GM21390 (cell line): ENCODE measurements around the gene ZNF341.
"Not testable (repeated sequence)": the region's sequence is repeated elsewhere in the genome, so short reads cannot be mapped to it uniquely, and the experiment has no call there.

Source experiments
- ATAC-seq: cut with Tn5 transposase; IDR thresholded peaks from one replicate; pipeline ENCODE4 v1.9.1; 2021; ENCODE audit not compliant: unreplicated experiment

The ZNF341 gene

DNA sequence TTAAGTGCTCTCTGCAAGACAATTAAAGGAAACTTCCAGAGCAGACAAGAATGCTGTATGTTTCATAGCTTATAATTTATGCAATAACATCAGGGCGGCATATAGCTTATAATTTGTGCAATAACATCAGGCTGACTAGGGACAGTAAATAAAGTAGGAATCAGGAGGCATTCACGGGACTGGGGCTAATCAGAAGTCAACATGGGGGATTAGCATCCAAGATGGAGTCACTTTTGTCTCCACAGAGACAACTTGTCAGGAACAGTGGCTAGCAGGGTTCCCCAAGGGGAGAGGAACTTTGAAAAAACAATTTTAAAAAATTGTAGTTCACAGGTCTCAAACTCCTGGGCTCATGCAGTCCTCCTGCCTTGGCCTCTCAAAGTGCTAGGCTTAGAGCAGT lies 3.3 kb upstream of the ZNF341 start:
- ATAC-seq, result no peak

DNA sequence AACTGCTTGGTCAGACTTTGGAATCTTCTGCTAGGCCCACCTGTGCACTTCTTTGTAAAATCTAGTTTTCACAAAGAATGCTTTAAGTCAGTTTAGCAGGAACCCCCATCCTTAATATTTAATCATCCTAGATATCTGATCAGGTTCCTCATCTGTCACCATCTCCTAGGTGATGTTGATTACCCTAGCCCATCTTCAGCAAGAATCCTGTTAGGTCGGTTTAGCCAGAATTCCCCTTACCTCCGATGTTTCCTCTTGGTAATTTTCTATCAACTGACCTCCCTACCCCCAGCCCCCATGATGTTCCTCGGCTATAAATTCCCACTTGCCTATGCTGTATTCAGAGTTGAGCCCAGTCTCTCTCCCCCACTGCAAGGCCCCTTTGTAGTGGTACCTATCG lies 2.7 kb upstream of the ZNF341 start:
- no peak for ATAC-seq

DNA sequence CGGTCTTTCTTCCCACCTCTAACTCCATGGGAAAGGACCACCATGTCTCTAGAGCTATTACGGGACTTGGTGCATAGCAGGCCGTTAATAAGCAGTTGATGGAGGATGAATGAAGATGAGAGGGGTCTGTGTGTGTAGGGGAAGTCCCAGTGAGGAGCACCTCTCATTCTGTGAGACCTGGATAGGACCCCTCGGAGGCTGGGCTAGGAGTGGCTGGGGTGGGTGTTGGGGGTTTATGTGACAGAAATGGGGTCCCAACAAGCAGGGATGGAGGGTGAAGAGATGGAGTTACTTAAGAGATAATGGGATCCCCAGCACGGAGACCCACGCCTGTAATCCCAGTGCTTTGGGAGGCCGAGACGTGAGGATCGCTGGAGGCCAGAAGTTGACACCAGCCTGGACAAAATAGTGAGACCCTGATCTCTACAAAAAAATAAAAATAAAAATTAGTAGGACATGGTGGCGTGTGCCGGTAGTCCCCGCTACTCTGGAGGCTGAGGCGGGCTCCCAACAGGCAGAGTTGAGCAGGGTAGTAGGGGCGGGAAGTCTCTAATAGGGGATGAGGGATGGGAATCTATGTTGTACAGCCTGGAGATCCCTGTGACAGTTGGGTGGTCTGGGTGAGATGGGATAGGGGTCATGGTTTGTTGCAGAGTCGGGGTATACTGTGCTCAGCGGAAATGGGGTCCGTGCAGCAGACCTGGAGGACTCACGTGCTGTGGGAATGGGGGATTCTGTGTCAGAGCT lies 677 bp upstream of the ZNF341 start:
- ATAC-seq, result no peak

DNA sequence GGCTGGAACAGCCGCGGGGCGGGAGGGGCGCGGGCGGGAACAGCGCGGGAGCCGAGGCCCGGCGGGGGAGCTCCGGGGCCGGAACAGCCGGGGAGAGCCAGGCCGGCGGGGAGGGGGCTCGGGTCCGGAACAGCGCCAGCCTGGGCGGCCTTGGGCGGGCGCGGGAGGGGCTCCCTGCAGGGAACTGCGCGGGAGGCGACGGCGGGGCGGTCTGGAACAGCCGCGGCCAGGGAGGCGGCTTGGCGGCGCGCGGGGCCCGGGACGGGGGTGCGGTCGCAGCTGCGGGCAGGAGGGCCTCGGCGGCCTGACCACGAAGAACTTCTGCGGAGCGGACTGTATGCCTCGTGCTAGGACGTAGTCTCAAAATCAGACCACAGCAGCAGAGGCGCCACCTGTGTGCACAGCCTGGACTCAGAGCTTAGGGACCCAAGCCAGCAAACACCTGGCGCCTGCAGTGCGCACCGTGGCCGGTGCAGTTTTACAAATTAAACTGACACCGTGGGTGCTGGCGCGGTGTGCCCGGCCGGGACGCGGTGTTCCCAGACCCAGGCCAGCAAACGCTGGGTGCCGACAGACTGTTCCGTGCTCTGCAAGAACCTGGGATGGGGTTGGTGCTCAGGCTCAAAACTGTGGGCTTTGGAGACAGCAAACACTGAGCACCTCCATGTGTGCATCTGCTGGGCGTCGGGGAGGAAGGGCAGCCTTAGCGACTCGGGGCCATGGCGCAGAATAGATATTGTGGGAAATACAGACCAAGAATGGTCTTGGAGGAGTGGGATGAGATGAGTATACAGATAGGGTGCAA lies 572 bp downstream of the ZNF341 start:
- peak; percentile 51 for ATAC-seq

DNA sequence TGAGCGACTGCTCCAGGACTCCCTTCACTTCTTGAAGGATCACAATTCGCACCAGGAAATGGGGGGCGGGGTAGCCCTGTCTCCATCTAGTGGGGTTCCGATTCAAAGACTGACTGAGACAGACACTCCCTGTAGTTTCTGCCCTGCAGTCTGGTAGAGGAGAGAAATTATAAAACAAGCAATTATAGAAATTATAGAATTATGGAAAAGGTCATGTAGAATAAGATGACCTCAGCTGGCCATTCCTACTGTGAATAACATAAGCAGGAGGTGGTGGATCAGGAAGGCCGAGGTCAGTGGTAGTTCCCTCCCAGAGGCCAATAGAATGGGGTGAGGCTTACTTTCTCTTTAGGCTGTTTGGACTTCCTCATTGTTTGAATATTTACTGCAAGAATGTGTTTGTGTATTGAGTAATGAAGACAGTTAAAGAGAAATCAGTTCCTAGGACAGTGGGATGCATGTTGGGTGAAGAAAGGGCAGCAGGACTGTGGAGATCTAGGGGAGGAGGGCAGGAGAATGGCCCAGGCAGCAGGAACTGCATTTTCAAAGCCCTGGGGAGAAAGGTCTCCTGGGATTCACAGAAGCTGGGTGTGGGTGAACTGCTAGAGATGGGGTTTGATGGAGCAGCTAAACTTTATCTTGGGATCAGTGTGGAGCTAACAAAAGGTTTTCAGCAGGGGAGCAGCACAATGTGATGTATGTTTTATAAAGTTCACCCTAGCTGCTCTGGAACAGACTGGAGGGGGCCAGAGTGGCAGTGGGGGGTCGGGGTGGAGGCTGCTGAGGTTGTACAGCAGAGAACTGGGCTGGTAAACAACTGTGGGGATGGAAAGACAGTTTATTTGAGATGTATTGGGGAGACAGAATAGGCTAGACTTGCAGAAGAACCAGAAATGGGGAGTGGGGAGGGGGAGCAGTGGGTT lies 2.1 kb downstream of the ZNF341 start:
- ATAC-seq, result no peak

DNA sequence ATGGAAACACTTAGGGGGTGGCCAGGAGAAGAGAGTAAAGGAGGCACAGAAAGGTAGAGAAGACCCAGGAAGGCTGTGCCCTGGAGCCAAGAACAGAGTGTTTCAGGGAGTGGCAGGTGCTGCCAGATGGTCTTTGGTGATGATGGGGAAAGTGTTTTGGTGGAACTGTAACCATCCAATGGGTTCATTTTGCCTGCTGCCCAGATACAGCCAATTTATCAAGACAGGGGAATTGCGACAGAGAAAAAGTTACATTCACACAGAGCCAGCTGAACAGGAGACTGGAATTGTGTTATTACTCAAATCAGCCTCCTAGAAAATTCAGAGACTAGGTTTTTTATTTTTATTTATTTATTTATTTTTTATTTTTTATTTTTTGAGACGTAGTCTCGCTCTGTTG lies 5.2 kb downstream of the ZNF341 start:
- no peak for ATAC-seq

DNA sequence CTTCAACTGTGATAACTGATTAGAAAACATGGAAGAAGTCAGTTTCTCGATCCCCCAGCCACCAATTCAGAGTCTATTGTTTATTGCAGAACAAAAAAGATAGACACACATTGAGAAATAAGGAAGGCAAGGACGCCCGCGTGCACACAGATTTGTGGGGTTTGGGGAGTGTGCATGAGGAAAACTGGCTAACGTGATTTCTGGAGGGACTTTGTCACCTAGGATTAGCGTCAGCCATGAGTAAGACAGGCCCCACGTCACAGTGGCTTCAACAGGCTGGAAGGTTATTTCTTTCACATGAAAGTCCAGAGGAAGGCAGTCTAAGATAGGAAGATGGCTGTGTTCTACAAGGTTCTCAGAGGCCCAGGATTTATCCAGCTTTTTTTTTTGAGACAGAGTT lies 7.7 kb downstream of the ZNF341 start:
- ATAC-seq, result no peak

DNA sequence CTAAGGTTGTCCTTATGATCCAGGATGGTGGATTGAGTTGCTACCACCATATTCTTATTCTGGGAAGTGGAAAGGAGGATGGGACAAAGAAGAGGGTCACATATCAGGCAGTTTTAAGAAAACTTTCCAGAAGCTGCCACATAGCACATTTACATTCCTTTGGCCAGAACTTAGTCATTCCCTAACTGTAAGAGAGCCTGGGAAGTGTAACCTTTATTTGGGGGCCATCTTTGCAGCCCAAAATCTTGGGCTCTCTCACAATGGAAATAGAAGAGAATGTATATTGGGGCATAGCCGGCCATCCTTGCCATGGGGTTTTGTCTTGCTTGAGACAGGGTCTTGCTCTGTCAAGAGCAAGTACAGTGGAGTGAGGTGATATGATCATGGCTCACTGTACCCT lies 8.4 kb downstream of the ZNF341 start:
- no peak for ATAC-seq

DNA sequence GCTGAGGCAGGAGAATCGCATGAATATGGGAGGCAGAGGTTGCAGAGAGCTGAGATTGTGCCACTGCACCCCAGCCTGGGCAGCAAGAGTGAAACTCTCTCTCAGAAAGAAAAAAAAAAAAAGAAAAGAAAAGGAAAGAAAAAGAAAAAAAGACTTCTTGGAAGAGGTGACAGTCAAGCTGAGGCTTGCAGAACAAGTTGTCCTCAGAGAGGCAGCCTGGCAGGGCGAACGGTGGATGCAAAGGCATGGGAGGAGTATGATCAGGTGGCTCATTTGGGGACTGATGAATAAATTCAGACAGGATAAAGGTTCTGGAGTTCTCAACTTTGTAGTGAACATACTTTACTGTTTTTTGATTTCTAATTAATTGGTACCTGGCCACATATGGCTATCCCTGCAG lies 12.4 kb downstream of the ZNF341 start:
- no peak for ATAC-seq

DNA sequence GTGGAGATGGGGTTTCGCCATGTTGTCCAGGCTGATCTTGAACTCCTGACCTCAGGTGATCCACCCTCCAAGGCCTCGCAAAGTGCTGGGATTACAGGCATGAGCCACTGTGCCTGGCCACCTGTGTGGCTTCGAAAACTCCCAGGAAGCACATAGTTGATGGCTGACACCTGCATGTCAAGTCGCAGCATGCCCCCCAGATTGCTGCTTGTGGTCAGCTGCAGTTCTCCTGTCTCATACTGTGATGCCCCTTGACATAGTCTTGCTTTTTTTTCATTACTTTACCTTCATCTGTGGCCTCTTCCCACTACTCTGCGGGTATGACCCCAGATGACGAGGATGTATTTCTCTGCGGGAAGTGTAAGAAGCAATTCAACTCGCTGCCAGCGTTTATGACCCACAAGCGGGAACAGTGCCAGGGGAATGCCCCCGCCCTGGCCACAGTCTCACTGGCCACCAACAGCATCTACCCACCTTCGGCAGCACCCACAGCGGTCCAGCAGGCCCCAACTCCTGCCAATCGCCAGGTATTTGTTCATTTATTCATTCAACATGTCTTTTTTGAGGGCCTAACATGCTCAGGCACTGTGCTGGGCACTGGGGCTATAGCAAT lies 13.1 kb downstream of the ZNF341 start:
- no peak for ATAC-seq

DNA sequence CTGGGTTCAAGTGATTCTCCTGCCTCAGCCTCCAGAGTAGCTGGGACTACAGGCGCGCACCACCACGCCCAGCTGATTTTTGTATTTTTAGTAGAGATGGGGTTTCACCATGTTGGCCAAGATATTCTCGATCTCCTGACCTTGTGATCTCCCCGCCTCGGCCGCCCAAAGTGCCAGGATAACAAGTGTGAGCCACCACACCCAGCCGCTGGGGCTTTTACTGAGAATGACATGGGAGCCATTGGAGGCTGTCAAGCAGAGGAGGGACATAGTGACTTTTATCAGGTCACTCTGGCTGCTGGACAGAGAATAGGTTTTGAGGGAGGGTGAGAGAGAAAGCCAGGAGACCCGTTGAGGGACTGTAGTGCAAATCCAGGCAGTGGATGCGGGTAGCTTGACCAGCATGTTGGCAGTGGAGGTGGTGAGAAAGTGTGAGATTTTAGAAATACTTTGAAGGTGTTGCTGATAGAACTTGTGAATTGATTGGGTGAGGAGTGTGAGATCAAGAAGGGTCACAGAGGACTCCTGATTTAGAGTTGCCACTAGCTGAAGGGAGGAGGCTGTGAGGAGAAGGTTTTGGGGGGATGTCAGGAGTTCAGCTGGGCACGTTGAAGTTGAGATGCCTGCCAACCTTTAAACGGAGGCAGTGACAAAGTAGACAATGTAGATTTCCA lies 14.7 kb downstream of the ZNF341 start:
- no peak for ATAC-seq

DNA sequence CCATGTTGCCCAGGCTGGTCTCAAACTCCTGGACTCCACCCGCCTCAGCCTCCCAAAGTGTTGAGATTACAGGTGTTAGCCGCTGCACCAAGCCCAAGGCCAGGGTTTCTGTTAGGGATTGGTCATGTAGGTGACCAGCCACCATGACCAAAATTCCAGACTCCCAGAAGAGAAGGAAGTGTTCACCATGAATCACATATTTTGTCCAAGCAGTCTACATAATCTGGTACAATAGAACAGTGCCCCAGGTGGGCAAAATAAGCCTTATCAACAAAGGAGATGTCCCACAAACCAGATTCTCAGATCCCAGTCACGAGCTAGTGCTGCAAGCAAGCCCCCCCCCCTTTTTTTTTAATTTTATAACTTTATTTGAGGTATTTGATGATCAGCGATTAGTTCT lies 20.0 kb downstream of the ZNF341 start:
- no peak for ATAC-seq

DNA sequence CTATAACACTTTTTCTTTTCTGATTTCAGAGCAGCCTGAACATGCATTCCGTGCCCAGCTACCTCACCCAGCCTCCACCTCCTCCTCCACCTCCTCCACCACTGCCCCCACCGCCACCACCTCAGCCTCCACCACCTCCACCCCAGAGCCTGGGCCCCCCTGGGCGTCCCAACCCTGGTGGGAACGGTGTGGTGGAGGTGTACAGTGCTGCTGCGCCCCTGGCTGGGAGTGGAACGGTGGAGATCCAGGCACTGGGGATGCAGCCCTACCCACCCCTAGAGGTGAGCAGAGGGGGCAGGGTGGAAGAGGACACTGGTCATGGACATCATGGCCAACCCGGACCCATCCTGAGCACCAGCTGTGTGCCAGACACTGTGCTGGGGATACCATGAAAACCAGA lies 21.3 kb downstream of the ZNF341 start:
- no peak for ATAC-seq

DNA sequence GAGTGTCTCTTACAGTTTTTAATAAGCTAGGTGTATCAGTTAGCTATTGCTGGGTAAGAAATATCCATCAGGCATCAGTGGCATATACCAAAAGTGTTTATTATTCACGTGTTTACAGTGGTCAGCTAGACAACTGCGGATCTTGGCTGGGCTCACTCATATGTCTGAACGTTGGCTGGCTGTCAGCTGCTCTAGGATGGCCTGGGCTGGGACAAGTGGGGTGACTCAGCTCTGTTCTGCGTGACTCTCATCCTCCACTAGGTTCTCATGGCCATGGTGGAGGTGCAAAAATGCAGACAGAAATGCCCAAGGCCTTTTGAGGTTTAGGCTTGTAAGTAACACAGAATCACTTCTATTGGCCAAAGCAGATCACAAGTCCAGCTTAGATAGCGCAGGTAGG lies 22.0 kb downstream of the ZNF341 start:
- ATAC-seq, result no peak

DNA sequence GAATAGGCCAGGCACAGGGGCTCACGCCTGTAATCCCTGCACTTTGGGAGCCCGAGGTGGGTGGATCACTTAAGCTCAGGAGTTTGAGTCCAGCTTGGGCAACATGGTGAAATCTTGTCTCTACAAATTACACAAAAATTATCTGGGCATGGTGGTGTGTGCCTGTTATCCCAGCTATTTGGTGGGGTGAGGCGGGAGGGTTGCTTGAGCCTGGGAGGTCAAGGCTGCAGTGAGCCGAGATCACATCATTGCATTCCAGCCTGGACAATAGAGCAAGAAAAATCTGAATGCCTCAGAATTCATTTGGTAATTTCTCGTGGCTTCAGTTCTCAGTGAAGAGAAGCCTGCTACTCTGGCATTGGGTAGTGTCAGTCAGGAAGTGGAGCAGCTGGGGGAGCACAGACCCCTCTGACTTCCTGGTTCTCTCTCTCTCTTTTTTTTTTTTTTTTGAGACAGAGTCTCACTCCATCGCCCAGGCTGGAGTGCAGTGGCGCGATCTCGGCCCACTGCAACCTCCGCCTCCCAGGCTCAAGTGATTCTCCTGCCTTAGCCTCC lies 24.2 kb downstream of the ZNF341 start:
- not testable (repeated sequence) for ATAC-seq

DNA sequence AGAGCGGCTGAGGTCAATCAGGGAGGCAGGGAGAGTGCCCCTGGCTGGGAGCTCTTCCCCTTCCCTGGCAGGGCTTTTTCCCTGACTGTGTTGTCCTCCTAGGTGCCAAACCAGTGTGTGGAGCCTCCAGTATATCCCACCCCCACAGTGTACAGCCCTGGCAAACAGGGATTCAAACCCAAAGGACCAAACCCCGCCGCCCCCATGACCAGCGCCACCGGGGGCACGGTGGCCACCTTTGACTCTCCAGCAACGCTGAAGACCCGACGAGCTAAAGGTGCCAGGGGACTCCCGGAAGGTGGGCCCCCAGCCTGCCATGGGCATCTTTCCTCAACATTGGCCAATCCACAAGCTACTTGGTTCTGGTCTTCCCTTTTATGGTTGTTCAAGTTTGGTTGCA lies 25.2 kb downstream of the ZNF341 start:
- no peak for ATAC-seq

DNA sequence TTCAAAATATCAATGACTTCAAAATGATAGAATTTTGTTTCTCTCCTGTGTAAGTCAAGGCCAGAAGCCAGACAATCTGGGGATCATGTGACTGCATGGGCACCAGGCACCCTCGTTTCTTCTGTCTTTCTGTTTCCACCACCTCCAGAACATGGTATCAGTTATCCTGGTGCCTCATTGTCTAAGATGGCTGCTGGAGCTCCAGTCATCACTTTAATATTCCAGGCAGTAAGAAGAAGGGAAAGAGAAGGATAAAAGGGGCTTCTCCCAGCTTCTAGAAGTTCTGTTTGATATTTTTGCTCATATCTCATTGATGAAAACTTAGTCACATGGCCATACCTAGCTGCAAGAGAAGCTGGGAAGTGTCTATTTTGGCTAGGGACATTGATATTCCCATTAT lies 25.7 kb downstream of the ZNF341 start:
- ATAC-seq, result no peak

DNA sequence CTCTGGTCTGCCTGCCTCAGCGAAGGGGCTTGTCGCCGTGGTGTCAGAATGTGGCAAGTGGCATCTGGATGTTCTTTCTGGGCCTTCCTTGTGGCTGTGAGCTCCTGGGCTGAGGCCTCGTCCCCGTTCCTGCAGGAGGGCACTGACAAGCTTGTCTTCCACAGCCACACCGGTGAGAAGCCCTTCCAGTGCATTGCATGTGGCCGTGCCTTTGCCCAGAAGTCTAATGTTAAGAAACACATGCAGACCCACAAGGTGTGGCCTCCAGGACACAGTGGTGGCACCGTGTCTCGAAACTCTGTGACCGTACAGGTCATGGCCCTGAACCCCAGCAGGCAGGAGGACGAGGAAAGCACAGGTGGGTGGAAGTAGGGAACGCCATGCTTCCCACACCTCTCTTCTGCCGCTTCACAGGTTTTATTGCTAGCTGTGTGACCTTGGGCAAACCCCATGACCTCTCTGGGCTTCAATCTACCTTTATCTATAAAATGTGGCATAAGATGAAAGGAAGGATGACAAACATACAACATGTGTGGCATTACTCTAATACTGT lies 30.0 kb downstream of the ZNF341 start:
- ATAC-seq, result no peak

DNA sequence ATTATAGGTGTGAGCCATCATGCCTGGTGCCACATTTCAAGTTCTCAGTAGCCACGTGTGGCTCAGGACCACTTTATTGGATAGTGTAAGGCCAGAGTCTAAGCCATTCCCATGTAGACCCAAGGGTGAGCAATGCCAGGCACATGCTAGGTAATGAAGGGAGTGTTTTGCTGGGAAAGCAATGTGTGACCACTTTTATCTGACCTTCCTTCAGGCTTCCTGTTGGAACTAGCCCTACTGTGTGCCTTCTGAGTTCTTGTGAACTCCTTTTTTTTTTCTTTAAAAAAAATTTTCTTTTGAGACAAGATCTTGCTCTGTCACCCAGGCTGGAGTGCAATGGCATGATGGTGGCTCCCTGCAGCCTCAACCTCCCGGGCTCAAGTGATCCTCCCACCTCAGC lies 33.3 kb downstream of the ZNF341 start:
- no peak for ATAC-seq

DNA sequence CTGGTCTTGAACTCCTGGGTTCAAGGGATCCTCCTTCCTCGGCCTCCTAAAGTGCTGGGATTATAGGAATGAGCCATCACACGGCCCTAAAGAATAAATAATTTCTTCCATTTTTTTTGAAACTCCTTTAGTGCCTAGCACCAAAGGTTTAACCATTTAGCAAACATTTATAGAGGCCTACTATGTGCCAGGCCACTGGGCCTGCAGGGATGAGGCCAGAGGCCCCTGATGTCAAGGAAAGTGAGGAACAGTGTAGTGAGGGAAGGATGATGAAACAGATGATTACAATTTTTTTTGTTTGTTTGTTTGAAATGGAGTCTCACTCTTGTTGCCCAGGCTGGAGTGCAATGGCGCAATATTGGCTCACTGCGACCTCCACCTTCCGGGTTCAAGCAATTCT lies 33.8 kb downstream of the ZNF341 start:
- no peak for ATAC-seq
